Kidney glomerular epithelial cell (primary cell): ENCODE data around the gene IFNAR1.
"Not testable (repeated sequence)": the region's sequence is repeated elsewhere in the genome, so short reads cannot be mapped to it uniquely, and the experiment has no call there.

Experiments
- DNase-seq: peaks from one replicate; lab custom pipeline; 2025; lab: John Stamatoyannopoulos, UW

The IFNAR1 gene

GRCh38 chr21:33308586-33309490, 15.9 kb upstream of the IFNAR1 start:
- DNase-seq: no peak

GRCh38 chr21:33309778-33310177, 15.0 kb upstream of the IFNAR1 start:
- no peak for DNase-seq

GRCh38 chr21:33312121-33312520, 12.6 kb upstream of the IFNAR1 start:
- DNase-seq: no peak

GRCh38 chr21:33313183-33313582, 11.6 kb upstream of the IFNAR1 start:
- no peak for DNase-seq

- DNase-seq: no peak
These were observed 11.2 kb upstream of the IFNAR1 start for GRCh38 chr21:33313611-33314010.

GRCh38 chr21:33314111-33314510, 10.7 kb upstream of the IFNAR1 start:
- DNase-seq: no peak

- DNase-seq: no peak
These were observed 8.6 kb upstream of the IFNAR1 start for GRCh38 chr21:33315946-33316710.

- no peak for DNase-seq
These were observed 7.6 kb upstream of the IFNAR1 start for GRCh38 chr21:33317145-33317544.

GRCh38 chr21:33317786-33318486, 6.8 kb upstream of the IFNAR1 start:
- DNase-seq: no peak

- DNase-seq: not testable (repeated sequence)
These were observed 3.8 kb upstream of the IFNAR1 start for GRCh38 chr21:33321005-33321404.

GRCh38 chr21:33323610-33324009, 1.2 kb upstream of the IFNAR1 start:
- DNase-seq: not testable (repeated sequence)

- DNase-seq: peak; percentile 50
These were observed 675 bp downstream of the IFNAR1 start for GRCh38 chr21:33325222-33326067.

- no peak for DNase-seq
These were observed 2.6 kb downstream of the IFNAR1 start for GRCh38 chr21:33327326-33327725.

GRCh38 chr21:33327792-33328433, 3.1 kb downstream of the IFNAR1 start:
- DNase-seq: no peak

- DNase-seq: no peak
These were observed 6.0 kb downstream of the IFNAR1 start for GRCh38 chr21:33330726-33331125.

- no peak for DNase-seq
These were observed 7.4 kb downstream of the IFNAR1 start for GRCh38 chr21:33332143-33332542.

- DNase-seq: no peak
These were observed 9.4 kb downstream of the IFNAR1 start for GRCh38 chr21:33334191-33334590.

- DNase-seq: no peak
These were observed 10.1 kb downstream of the IFNAR1 start for GRCh38 chr21:33334824-33335223.

GRCh38 chr21:33339135-33339534, 14.4 kb downstream of the IFNAR1 start:
- no peak for DNase-seq

- DNase-seq: no peak
These were observed 15.1 kb downstream of the IFNAR1 start for GRCh38 chr21:33339918-33340317.

GRCh38 chr21:33345751-33346238, 21.0 kb downstream of the IFNAR1 start:
- no peak for DNase-seq
